AG04449 (cell line): ENCODE data around the gene GSK3B.

Experiments used
- CTCF ChIA-PET: fragments of 350-600 bp; formaldehyde crosslinking; extraction: SDS; loops from one replicate; lab custom pipeline; 2021; ENCODE audit warnings: antibody characterized with exemption; lab: Yijun Ruan, JAX
- POLR2A ChIA-PET: fragments of 400-600, 350-600 bp; formaldehyde crosslinking; extraction: SDS; loops from one replicate; lab custom pipeline; 2020; ENCODE audit warnings: antibody characterized with exemption, inconsistent platforms; lab: Yijun Ruan, JAX
- DNase-seq: peaks from one replicate; pipeline ENCODE4 v3.0.0-alpha.2; 2010; ENCODE audit warnings: low read depth, low spot score
- H3K4me3 ChIP-seq: 2 replicates; pipeline ENCODE4 v1.5.1; 2011; ENCODE audit warnings: low read depth, mild to moderate bottlenecking, control low read depth, low read length
- TF ChIP-seq, protein P1 (sequence below): IDR thresholded peaks from one replicate; pipeline ENCODE4 v1.5.1; 2011; ENCODE audit warnings: mild to moderate bottlenecking, moderate library complexity, low read length, control low read depth, inconsistent platforms; ENCODE audit not compliant: insufficient read depth; ENCODE audit errors: missing control alignments

GSK3B gene

DNA sequence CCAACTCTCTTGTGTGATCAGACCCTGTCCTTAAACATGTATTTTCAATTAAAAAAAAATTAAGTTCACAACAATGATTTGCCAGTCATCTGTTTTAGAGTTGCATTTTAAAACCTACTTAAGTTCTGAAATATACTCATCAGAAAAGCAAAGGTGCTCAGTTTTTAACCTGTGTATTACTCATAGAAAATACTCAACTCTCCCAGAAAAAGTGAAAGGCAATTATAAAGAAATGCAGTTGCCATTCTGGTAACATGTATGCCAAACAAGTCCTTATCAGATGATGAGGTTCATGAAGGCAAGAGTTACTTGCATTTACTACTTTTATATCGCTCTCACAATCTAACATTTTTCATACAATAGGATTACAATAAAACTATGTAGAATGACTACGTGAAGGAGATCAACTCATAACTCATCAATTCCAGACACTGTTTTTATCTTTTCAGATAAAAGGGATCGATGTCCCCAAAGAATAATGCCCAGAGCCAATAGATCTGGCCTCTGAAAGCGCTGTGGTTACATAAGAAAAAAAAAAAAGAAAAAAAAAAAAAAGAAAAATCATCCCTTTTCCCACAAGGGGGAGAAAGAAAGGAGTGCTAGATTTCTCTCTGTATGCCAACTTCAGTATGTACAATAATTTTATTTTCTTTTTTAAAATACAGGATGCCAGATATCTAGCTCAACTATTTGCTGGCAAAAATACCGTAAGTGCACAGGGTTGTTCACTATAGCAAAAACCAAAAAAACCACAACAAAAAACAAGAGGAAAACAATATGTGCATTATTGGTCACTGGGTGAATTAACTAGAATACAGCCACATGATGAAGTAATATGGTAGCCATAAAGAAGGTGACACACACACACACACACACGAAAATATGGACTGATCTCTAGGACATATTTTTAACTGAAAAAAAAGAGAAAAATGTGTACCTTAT lies 175.0 kb downstream of the GSK3B start:
- ChIA-PET POLR2A (no interaction called here), CTCF (no interaction called here)
- H3K4me3 ChIP-seq = no peak overlapping the region
- TF ChIP-seq, protein P1, sequence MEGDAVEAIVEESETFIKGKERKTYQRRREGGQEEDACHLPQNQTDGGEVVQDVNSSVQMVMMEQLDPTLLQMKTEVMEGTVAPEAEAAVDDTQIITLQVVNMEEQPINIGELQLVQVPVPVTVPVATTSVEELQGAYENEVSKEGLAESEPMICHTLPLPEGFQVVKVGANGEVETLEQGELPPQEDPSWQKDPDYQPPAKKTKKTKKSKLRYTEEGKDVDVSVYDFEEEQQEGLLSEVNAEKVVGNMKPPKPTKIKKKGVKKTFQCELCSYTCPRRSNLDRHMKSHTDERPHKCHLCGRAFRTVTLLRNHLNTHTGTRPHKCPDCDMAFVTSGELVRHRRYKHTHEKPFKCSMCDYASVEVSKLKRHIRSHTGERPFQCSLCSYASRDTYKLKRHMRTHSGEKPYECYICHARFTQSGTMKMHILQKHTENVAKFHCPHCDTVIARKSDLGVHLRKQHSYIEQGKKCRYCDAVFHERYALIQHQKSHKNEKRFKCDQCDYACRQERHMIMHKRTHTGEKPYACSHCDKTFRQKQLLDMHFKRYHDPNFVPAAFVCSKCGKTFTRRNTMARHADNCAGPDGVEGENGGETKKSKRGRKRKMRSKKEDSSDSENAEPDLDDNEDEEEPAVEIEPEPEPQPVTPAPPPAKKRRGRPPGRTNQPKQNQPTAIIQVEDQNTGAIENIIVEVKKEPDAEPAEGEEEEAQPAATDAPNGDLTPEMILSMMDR = no peak
- DNase-seq = no peak

DNA sequence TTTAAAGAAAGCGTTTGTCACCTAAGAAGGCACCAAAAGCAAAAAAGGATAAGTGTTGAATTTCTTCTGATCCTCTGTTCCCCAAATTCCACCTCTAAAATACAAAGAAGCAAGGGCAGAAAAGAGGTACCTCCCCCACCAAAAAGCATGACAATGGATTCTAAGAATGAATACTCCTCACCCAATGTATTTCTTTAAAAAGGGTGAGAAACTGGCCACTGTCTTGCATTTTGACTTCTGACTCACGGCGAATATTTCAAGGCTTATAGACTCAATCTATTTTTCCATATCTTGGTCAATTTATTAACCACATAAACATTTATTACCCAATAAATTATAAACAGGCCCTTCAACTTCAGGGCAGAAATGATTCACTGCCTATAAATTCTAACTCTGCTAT lies 181.2 kb downstream of the GSK3B start:
- no peak overlapping the region for H3K4me3 ChIP-seq
- no peak for DNase-seq
- ChIA-PET CTCF (no interaction called here), POLR2A (no interaction called here)
- TF ChIP-seq, protein P1 = no peak

DNA sequence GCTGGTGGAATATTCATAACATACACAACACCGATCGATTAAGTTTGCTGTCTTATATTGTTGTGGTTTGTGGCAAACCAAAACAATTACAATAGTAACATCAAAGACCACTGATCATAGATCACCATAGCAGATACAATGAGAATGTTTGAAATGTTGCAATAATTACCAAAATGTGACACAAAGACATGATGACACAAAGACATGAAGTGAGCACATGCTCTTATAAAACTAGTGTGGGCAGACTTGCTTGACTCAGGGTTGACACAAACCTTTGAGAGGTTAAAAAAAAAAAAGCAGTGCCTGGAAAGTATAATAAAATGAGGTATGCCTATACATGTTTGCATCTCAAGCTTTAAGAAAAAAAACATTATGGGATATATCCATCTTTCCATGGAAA lies 182.0 kb downstream of the GSK3B start:
- no peak for DNase-seq
- ChIA-PET POLR2A (no interaction called here), CTCF (interaction anchor here (0.6 to 1.6 kb wide), 2 partner anchors 20 to 52 kb away, joined by 3 to 7 read pairs; no protein-coding TSS in a partner anchor)
- TF ChIP-seq, protein P1 = no peak
- H3K4me3 ChIP-seq = no peak overlapping the region

- ChIA-PET POLR2A (no interaction called here), CTCF (interaction anchor here (0.6 to 1.6 kb wide), 2 partner anchors 20 to 53 kb away, joined by 3 to 7 read pairs; no protein-coding TSS in a partner anchor)
- TF ChIP-seq, protein P1 = no peak
- no peak for DNase-seq
- no peak overlapping the region for H3K4me3 ChIP-seq
Observed at GRCh38 chr3:119911748-119912147, 182.5 kb downstream of the GSK3B start.

DNA sequence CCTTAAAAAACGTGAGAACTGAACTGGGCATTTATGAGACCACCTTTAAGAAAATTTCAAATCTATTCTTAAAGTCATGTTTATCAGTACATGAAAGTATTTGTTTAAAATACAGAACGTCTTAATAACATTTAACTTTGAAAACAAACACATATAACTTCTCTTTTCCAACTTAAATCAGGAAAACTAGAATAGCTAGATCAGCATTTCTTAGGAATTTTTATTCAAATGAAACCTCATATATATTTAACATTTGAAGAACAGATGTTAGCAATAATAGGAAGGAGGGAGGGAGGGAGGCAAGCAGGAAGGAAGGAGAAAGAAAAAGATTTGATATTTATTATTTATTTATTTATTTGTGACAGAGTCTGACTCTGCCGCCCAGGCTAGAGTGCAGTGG lies 192.2 kb downstream of the GSK3B start:
- CTCF ChIA-PET = interaction anchor here (1.2 to 1.6 kb wide), 4 partner anchors 8 to 282 kb away, joined by 3 to 7 read pairs (median 4); no protein-coding TSS in a partner anchor
- POLR2A ChIA-PET = interaction anchor here (0.5 kb wide), 1 partner anchor 48 kb away, joined by 4 read pairs; no protein-coding TSS in a partner anchor
- no peak for DNase-seq
- no peak overlapping the region for H3K4me3 ChIP-seq
- TF ChIP-seq, protein P1 = no peak

DNA sequence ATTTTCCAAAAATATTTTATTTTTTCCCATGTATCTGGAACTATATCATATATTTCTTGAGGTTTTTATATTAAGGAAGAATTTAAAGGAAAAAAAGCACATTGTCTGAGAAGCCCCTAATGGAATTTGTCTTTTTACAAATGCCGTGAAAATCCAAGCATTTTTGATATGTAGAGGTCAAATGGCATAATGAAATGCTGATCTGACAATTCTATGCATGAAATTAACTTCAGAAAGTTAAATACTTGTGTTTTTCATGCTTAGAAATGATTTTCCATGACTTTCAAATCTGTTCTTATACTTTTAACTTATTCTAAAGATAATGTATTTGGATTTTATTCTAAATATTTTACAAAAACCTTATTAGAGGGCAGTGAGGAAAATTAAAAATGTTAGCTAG lies 193.1 kb downstream of the GSK3B start:
- ChIA-PET CTCF (interaction anchor here (1.2 to 1.3 kb wide), 3 partner anchors 9 to 283 kb away, joined by 3 to 7 read pairs (median 6); no protein-coding TSS in a partner anchor), POLR2A (no interaction called here)
- TF ChIP-seq, protein P1 = no peak
- H3K4me3 ChIP-seq = no peak overlapping the region
- DNase-seq = no peak
